Measurements from ENCODE around the gene FBXW11.

DNA sequence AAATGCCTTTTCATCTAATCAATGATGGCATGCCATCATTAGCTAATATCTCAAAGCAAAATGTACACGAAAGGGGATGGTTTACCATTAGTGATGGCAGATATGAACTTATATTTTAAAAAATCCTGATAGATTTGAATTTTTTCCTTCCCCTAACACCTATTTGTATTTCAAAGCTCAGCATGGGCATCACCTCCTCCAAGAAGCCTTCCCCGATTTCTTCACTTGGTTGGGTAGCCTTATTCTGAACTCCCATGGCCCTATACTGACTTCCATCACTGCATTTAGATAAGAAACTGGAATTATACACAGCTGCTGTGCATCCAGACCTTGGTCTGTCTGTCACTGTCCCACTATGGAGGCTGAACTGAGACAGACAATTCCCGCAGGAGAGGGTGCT, 49.6 kb upstream of the FBXW11 start:
- TF ChIP-seq, protein P1, sequence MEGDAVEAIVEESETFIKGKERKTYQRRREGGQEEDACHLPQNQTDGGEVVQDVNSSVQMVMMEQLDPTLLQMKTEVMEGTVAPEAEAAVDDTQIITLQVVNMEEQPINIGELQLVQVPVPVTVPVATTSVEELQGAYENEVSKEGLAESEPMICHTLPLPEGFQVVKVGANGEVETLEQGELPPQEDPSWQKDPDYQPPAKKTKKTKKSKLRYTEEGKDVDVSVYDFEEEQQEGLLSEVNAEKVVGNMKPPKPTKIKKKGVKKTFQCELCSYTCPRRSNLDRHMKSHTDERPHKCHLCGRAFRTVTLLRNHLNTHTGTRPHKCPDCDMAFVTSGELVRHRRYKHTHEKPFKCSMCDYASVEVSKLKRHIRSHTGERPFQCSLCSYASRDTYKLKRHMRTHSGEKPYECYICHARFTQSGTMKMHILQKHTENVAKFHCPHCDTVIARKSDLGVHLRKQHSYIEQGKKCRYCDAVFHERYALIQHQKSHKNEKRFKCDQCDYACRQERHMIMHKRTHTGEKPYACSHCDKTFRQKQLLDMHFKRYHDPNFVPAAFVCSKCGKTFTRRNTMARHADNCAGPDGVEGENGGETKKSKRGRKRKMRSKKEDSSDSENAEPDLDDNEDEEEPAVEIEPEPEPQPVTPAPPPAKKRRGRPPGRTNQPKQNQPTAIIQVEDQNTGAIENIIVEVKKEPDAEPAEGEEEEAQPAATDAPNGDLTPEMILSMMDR (IDR thresholded peaks at IDR 0.05 in 2 of 3, conservative IDR thresholded peaks at IDR 0.05 in 1 of 3; ENCODE audit: borderline replicate concordance in 1 of 3, insufficient read depth in 1 of 3, low read depth in 2 of 3, low read length in 2 of 3) = no peak
- no peak for TF ChIP-seq EZH2 (IDR thresholded peaks at IDR 0.05)
- TF ChIP-seq, protein P2, sequence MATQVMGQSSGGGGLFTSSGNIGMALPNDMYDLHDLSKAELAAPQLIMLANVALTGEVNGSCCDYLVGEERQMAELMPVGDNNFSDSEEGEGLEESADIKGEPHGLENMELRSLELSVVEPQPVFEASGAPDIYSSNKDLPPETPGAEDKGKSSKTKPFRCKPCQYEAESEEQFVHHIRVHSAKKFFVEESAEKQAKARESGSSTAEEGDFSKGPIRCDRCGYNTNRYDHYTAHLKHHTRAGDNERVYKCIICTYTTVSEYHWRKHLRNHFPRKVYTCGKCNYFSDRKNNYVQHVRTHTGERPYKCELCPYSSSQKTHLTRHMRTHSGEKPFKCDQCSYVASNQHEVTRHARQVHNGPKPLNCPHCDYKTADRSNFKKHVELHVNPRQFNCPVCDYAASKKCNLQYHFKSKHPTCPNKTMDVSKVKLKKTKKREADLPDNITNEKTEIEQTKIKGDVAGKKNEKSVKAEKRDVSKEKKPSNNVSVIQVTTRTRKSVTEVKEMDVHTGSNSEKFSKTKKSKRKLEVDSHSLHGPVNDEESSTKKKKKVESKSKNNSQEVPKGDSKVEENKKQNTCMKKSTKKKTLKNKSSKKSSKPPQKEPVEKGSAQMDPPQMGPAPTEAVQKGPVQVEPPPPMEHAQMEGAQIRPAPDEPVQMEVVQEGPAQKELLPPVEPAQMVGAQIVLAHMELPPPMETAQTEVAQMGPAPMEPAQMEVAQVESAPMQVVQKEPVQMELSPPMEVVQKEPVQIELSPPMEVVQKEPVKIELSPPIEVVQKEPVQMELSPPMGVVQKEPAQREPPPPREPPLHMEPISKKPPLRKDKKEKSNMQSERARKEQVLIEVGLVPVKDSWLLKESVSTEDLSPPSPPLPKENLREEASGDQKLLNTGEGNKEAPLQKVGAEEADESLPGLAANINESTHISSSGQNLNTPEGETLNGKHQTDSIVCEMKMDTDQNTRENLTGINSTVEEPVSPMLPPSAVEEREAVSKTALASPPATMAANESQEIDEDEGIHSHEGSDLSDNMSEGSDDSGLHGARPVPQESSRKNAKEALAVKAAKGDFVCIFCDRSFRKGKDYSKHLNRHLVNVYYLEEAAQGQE (IDR thresholded peaks at IDR 0.05; ENCODE audit: low read depth) = no peak
- no peak for TF ChIP-seq POLR2AphosphoS5 (IDR thresholded peaks at IDR 0.05; ENCODE audit: low read depth, low read length)
- no peak for TF ChIP-seq YY1 (IDR thresholded peaks at IDR 0.05; ENCODE audit: extremely low read depth, insufficient replicate concordance, low read depth, low read length)
- TF ChIP-seq ELF1 (IDR thresholded peaks at IDR 0.05; ENCODE audit: borderline replicate concordance, low read depth) = no peak
- TF ChIP-seq FOSL1 (IDR thresholded peaks at IDR 0.05; ENCODE audit: low read depth) = no peak
- TF ChIP-seq POLR2A (IDR thresholded peaks at IDR 0.05; ENCODE audit: borderline replicate concordance, extremely low read depth, insufficient read depth, insufficient read length) = no peak
- TF ChIP-seq TCF7L2 (IDR thresholded peaks at IDR 0.05; ENCODE audit: borderline replicate concordance, extremely low read depth, insufficient read depth, insufficient read length) = no peak
- no peak for TF ChIP-seq SRF (IDR thresholded peaks at IDR 0.05; ENCODE audit: low read depth)
